ENCODE results near the gene RNASEH2C. TPM values are rescaled to one million over a fixed set of nuclear protein-coding genes. Genes with fewer than 3 reads are reported as not detected.

The RNASEH2C gene
- total and polyA plus RNA-seq, 12 donors = 34.1 to 123 (median 45.6) TPM

DNA sequence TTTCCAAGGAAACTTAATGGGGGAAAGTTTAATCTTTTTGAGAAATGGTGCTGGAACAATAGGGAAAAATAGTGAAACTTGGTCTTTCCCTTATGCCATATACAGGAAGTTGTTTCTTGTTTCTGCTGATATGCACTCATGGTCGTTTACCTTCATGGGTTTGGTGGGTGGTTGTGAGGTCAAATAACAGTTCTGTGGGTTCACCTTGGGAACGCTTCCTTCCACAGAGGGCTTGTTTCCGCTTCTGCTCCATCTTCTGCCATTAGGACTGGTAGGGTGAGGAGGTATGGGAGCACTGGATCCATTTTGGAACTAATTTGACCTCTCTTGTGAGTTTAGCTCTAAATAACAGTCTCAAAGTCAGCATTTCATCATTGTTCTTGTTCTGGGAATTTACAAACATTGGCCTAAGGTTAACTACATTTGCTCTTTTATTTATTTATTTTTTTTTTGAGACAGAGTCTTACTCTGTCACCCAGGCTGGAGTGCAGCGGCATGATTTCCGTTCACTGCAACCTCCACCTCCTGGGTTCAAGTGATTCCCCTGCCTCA lies 40.3 kb downstream of the RNASEH2C start:
- DNase-seq = no peak
- TF ChIP-seq, protein P1, sequence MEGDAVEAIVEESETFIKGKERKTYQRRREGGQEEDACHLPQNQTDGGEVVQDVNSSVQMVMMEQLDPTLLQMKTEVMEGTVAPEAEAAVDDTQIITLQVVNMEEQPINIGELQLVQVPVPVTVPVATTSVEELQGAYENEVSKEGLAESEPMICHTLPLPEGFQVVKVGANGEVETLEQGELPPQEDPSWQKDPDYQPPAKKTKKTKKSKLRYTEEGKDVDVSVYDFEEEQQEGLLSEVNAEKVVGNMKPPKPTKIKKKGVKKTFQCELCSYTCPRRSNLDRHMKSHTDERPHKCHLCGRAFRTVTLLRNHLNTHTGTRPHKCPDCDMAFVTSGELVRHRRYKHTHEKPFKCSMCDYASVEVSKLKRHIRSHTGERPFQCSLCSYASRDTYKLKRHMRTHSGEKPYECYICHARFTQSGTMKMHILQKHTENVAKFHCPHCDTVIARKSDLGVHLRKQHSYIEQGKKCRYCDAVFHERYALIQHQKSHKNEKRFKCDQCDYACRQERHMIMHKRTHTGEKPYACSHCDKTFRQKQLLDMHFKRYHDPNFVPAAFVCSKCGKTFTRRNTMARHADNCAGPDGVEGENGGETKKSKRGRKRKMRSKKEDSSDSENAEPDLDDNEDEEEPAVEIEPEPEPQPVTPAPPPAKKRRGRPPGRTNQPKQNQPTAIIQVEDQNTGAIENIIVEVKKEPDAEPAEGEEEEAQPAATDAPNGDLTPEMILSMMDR (IDR thresholded peaks at IDR 0.05) = no peak
- Histone ChIP-seq H3K9me3 (no peaks in the 10 kb centered on the region), H3K27me3 (no peaks in the 10 kb centered on the region), H3K4me3 (no peak overlapping the region), H3K4me1 (no peaks in the 10 kb centered on the region), H3K36me3 (no peaks in the 10 kb centered on the region), H3K27ac (no peak overlapping the region)
- WGBS, 2 donors = 83 to 84% methylated on average over 5 of the region's 5 CpGs
- ATAC-seq = no peak
- intact Hi-C loops (cut with DNase I) = no loop called here

DNA sequence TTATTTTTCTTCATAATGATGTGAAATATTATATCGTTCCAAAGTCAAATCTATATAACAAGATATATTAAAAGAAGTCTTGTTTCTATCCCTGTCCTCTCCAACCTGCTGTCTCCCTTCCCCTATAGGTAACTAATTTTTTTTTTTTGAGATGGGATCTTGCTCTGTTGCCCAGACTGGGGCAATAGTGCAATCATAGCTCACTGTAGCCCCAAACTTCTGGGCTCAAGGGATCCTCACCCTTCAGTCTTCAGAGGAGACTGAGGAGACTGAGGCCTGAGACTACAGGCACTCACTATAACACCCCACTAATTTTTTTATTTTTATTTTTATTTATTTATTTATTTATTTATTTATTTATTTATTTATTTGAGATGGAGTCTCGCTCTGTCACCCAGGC lies 47.6 kb downstream of the RNASEH2C start:
- Histone ChIP-seq H3K9me3 (no peaks in the 10 kb centered on the region), H3K27me3 (no peaks in the 10 kb centered on the region), H3K36me3 (no peaks in the 10 kb centered on the region), H3K4me3 (no peak overlapping the region), H3K27ac (no peak overlapping the region), H3K4me1 (no peaks in the 10 kb centered on the region)
- TF ChIP-seq, protein P1 (IDR thresholded peaks at IDR 0.05) = no peak
- DNase-seq (no peak), ATAC-seq (no peak)
- 74 to 88% methylated on average over 2 of the region's 2 CpGs for WGBS, 2 donors
- intact Hi-C loops (cut with DNase I) = no loop called here

DNA sequence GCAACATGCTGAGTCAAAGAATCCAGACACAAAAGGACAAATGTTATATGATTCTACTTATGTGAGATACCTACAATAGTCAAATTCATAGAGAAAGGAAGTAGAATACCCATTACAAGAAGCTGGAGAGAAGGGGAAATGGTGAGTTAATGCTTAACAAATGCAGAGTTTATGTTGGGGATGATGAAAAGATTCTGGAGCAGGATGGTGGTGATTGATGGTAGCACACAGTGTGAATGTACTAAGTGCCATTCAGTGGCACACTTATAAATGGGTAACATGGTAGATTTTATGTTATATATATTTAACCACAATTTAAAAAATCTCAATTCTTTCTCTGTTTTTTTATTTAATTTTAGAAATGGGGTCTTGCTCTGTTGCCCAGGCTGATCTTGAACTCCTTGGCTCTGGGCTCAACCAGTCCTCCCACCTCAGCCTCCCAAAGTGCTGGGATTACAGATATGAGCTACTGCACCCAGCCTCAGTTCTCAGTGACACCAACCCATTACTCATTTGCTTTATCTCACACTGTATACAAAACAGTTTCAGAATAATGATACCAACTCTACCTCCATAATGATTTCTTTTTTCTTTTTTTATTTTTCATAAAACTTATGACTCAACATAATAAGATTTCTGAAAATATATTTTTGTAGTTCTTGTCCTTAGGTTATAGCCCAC lies 48.3 kb downstream of the RNASEH2C start:
- no peak for ATAC-seq
- intact Hi-C loops (cut with DNase I) = no loop called here
- H3K9me3 ChIP-seq = no peaks in the 10 kb centered on the region
- no peaks in the 10 kb centered on the region for H3K36me3 ChIP-seq
- no peak overlapping the region for H3K4me3 ChIP-seq
- TF ChIP-seq, protein P1 (IDR thresholded peaks at IDR 0.05) = no peak
- no peak for DNase-seq
- no peaks in the 10 kb centered on the region for H3K27me3 ChIP-seq
- no peaks in the 10 kb centered on the region for H3K4me1 ChIP-seq
- no peak overlapping the region for H3K27ac ChIP-seq

Other genes starting within 250 kb of the RNASEH2C start
- gene MALAT1, start 221.8 kb downstream of the RNASEH2C start, total RNA-seq = 1,000 to 10,000 TPM; 4,742 to 8,462 (median 5,956) TPM
- 1,000 to 10,000 TPM in 1 of 2 donors, 100 to 1,000 TPM in 1; 205 to 8,339 TPM for gene MALAT1, start 221.8 kb downstream of the RNASEH2C start, polyA plus RNA-seq
- 10 to 100 TPM; 47.4 to 66.9 (median 55.6) TPM for gene SCYL1, start 195.7 kb downstream of the RNASEH2C start, total RNA-seq
- 100 to 1,000 TPM in 1 of 2 donors, 10 to 100 TPM in 1; 90.0 to 130 TPM for gene SCYL1, start 195.7 kb downstream of the RNASEH2C start, polyA plus RNA-seq
- gene LTBP3, start 162.4 kb downstream of the RNASEH2C start, total RNA-seq = 10 to 100 TPM; 54.4 to 92.5 (median 72.8) TPM
- gene LTBP3, start 162.4 kb downstream of the RNASEH2C start, polyA plus RNA-seq = 10 to 100 TPM; 42.7 to 79.7 TPM
- gene ZNRD2, start 150.3 kb downstream of the RNASEH2C start, total RNA-seq = 10 to 100 TPM; 23.7 to 44.0 (median 26.3) TPM
- gene ZNRD2, start 150.3 kb downstream of the RNASEH2C start, polyA plus RNA-seq = 10 to 100 TPM; 55.6 to 92.0 TPM
- gene FAM89B, start 148.3 kb downstream of the RNASEH2C start, total RNA-seq = 10 to 100 TPM; 21.2 to 54.9 (median 29.2) TPM
- gene FAM89B, start 148.3 kb downstream of the RNASEH2C start, polyA plus RNA-seq = 10 to 100 TPM; 42.0 to 55.7 TPM
- gene EHBP1L1, start 144.7 kb downstream of the RNASEH2C start, total RNA-seq = 100 to 1,000 TPM in 1 of 10 donors, 10 to 100 TPM in 9; 42.9 to 113 (median 53.9) TPM
- gene EHBP1L1, start 144.7 kb downstream of the RNASEH2C start, polyA plus RNA-seq = 10 to 100 TPM; 30.8 to 62.6 TPM
- gene KCNK7, start 125.0 kb downstream of the RNASEH2C start, total RNA-seq = 1 to 10 TPM in 2 of 10 donors, under 1 TPM in 6, not detected in 2; 0.22 to 1.5 (median 0.35) TPM
- gene KCNK7, start 125.0 kb downstream of the RNASEH2C start, polyA plus RNA-seq = 1 to 10 TPM in 1 of 2 donors, under 1 TPM in 1; 0.48 to 1.4 TPM
- gene MAP3K11, start 106.6 kb downstream of the RNASEH2C start, total RNA-seq = 10 to 100 TPM; 23.1 to 45.6 (median 34.2) TPM
- 10 to 100 TPM; 32.5 to 69.9 TPM for gene MAP3K11, start 106.6 kb downstream of the RNASEH2C start, polyA plus RNA-seq
- gene PCNX3, start 105.0 kb downstream of the RNASEH2C start, total RNA-seq = 10 to 100 TPM in 9 of 10 donors, 1 to 10 TPM in 1; 9.4 to 16.9 (median 11.7) TPM
- gene PCNX3, start 105.0 kb downstream of the RNASEH2C start, polyA plus RNA-seq = 10 to 100 TPM in 1 of 2 donors, 1 to 10 TPM in 1; 9.7 to 11.6 TPM
- gene SIPA1, start 82.7 kb downstream of the RNASEH2C start, total RNA-seq = 10 to 100 TPM; 11.8 to 39.7 (median 15.6) TPM
- gene SIPA1, start 82.7 kb downstream of the RNASEH2C start, polyA plus RNA-seq = 10 to 100 TPM; 32.6 to 85.9 TPM
- 10 to 100 TPM; 30.7 to 55.2 (median 40.0) TPM for gene RELA, start 57.9 kb downstream of the RNASEH2C start, total RNA-seq
- gene RELA, start 57.9 kb downstream of the RNASEH2C start, polyA plus RNA-seq = 10 to 100 TPM; 28.9 to 38.3 TPM
- 10 to 100 TPM; 40.9 to 53.6 (median 44.0) TPM for gene KAT5, start 8.5 kb downstream of the RNASEH2C start, total RNA-seq
- 10 to 100 TPM; 54.9 to 62.8 TPM for gene KAT5, start 8.5 kb downstream of the RNASEH2C start, polyA plus RNA-seq
- 10 to 100 TPM in 1 of 10 donors, 1 to 10 TPM in 9; 6.1 to 12.8 (median 7.4) TPM for gene AP5B1, start 60.2 kb upstream of the RNASEH2C start, total RNA-seq
- 1 to 10 TPM; 5.0 to 5.1 TPM for gene AP5B1, start 60.2 kb upstream of the RNASEH2C start, polyA plus RNA-seq
- not detected for gene OVOL1, start 66.3 kb upstream of the RNASEH2C start, total RNA-seq
- gene OVOL1, start 66.3 kb upstream of the RNASEH2C start, polyA plus RNA-seq = not detected
- gene SNX32, start 113.2 kb upstream of the RNASEH2C start, total RNA-seq = under 1 TPM in 5 of 10 donors, not detected in 5; 0.13 to 0.32 (median 0.21) TPM
- gene SNX32, start 113.2 kb upstream of the RNASEH2C start, polyA plus RNA-seq = under 1 TPM; 0.51 to 0.58 TPM
- 100 to 1,000 TPM; 281 to 672 (median 320) TPM for gene CFL1, start 137.4 kb upstream of the RNASEH2C start, total RNA-seq
- 100 to 1,000 TPM; 159 to 962 TPM for gene CFL1, start 137.4 kb upstream of the RNASEH2C start, polyA plus RNA-seq
- 10 to 100 TPM; 20.3 to 38.8 (median 27.0) TPM for gene MUS81, start 139.6 kb upstream of the RNASEH2C start, total RNA-seq
- 100 to 1,000 TPM in 1 of 2 donors, 10 to 100 TPM in 1; 54.4 to 111 TPM for gene MUS81, start 139.6 kb upstream of the RNASEH2C start, polyA plus RNA-seq
- 100 to 1,000 TPM in 3 of 10 donors, 10 to 100 TPM in 7; 79.4 to 112 (median 89.6) TPM for gene EFEMP2, start 152.0 kb upstream of the RNASEH2C start, total RNA-seq
- 100 to 1,000 TPM in 1 of 2 donors, 10 to 100 TPM in 1; 54.8 to 133 TPM for gene EFEMP2, start 152.0 kb upstream of the RNASEH2C start, polyA plus RNA-seq
- 1 to 10 TPM in 2 of 10 donors, under 1 TPM in 7, not detected in 1; 0.20 to 7.9 (median 0.55) TPM for gene CTSW, start 159.0 kb upstream of the RNASEH2C start, total RNA-seq
- gene CTSW, start 159.0 kb upstream of the RNASEH2C start, polyA plus RNA-seq = under 1 TPM; 0.17 to 0.88 TPM
- gene FIBP, start 167.7 kb upstream of the RNASEH2C start, total RNA-seq = 10 to 100 TPM; 46.3 to 63.2 (median 49.9) TPM
- 10 to 100 TPM; 44.0 to 88.4 TPM for gene FIBP, start 167.7 kb upstream of the RNASEH2C start, polyA plus RNA-seq
- 10 to 100 TPM; 22.1 to 48.9 (median 34.4) TPM for gene CCDC85B, start 169.9 kb upstream of the RNASEH2C start, total RNA-seq
- gene CCDC85B, start 169.9 kb upstream of the RNASEH2C start, polyA plus RNA-seq = 10 to 100 TPM; 66.3 to 69.4 TPM
- gene FOSL1, start 179.6 kb upstream of the RNASEH2C start, total RNA-seq = 1 to 10 TPM in 6 of 10 donors, under 1 TPM in 2, not detected in 2; 0.31 to 8.1 (median 2.6) TPM
- 10 to 100 TPM in 1 of 2 donors, 1 to 10 TPM in 1; 2.0 to 32.8 TPM for gene FOSL1, start 179.6 kb upstream of the RNASEH2C start, polyA plus RNA-seq
- gene C11orf68, start 198.3 kb upstream of the RNASEH2C start, total RNA-seq = 10 to 100 TPM; 35.7 to 49.2 (median 40.9) TPM
- gene C11orf68, start 198.3 kb upstream of the RNASEH2C start, polyA plus RNA-seq = 10 to 100 TPM; 38.2 to 44.7 TPM
- gene DRAP1, start 198.6 kb upstream of the RNASEH2C start, total RNA-seq = 100 to 1,000 TPM in 3 of 10 donors, 10 to 100 TPM in 7; 69.4 to 115 (median 93.8) TPM
- gene DRAP1, start 198.6 kb upstream of the RNASEH2C start, polyA plus RNA-seq = 100 to 1,000 TPM; 177 to 210 TPM
- gene TSGA10IP, start 224.7 kb upstream of the RNASEH2C start, total RNA-seq = not detected
- under 1 TPM in 1 of 2 donors, not detected in 1; 0.01 TPM for gene TSGA10IP, start 224.7 kb upstream of the RNASEH2C start, polyA plus RNA-seq
- 10 to 100 TPM; 26.2 to 40.1 (median 32.5) TPM for gene SART1, start 240.9 kb upstream of the RNASEH2C start, total RNA-seq
- gene SART1, start 240.9 kb upstream of the RNASEH2C start, polyA plus RNA-seq = 100 to 1,000 TPM in 1 of 2 donors, 10 to 100 TPM in 1; 52.0 to 160 TPM

Measured in heart right ventricle (tissue), 16 donors.